Astrocyte of the spinal cord (primary cell): ENCODE data around the gene VCX3A.

ENCODE experiments used
- DNase-seq: peaks from one replicate; pipeline ENCODE4 v3.0.0; 2011; ENCODE audit warnings: low read depth, low spot score
- H3K4me3 ChIP-seq: 2 replicates; pipeline ENCODE4 v1.5.1; 2011; ENCODE audit warnings: low read depth, mild to moderate bottlenecking, low read length, moderate library complexity
- CTCF ChIP-seq: IDR thresholded peaks from 2 replicates; pipeline ENCODE4 v1.5.1; 2012; ENCODE audit warnings: low read depth, mild to moderate bottlenecking, low read length, inconsistent platforms
- in situ Hi-C: cut with HindIII; loops from 2 replicates; pipeline ENCODE4 v1.10.0; 2017; ENCODE audit warnings: low sequenced_read_pairs

VCX3A gene

DNA sequence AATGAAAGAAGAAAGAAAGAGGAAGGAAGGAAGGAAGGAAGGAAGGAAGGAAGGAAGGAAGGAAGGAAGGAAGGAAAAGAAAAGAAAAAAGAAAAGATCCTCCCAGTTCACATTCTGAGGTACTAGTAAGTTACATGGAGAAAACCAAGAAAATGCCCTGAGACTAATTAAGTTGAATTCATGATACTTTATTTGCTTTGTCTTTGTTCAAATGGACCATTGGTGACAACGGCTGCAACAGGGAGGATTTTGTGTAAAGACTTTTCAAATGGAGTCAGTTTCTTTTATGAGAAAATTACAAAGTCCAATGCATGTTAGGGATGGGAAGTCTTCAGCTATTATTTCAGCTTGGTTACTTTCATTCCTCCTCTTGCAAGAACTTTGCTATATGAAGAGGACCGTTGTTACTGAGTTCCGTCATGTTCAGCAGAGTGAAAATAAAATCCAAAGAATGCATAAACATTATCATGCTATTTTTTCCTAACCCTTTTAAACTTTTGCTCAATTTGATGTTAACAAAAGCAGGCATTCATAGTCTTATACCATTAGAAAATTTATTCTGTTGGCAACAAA is 8.3 kb downstream of the VCX3A start:
- no peak for TF ChIP-seq CTCF
- DNase-seq = no peak
- in situ Hi-C loops = no loop called here
- H3K4me3 ChIP-seq = no peak overlapping the region

- no peak for DNase-seq
- no peak overlapping the region for H3K4me3 ChIP-seq
- TF ChIP-seq CTCF = no peak
- in situ Hi-C loops = no loop called here
Observed at GRCh38 chrX:6517376-6517775, 17.5 kb downstream of the VCX3A start.

DNA sequence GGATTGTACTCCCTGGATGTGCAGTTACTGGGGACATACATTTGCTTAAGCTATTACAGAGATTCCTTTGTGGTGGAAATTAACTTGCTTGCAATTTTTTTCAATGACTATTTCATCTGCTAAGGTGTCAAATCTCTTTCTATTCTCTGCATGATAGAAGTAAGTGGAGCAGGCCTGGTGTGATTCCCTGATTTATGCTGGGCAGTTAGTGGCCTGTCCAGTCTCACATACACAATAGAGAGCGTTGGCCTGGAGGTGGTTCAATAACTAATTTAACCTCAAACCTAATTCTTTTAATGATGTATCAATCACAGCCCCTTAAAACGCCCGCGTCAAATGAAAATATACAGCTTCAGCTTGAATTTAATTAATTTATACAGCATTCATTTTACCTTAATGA is 28.5 kb downstream of the VCX3A start:
- H3K4me3 ChIP-seq = no peak overlapping the region
- DNase-seq = no peak
- in situ Hi-C loops = no loop called here
- TF ChIP-seq CTCF = no peak

GRCh38 chrX:6505960-6506359 is 29.0 kb downstream of the VCX3A start:
- no peak for DNase-seq
- no peak for TF ChIP-seq CTCF
- H3K4me3 ChIP-seq = no peak overlapping the region
- in situ Hi-C loops = no loop called here

- H3K4me3 ChIP-seq = no peak overlapping the region
- TF ChIP-seq CTCF = no peak
- in situ Hi-C loops = no loop called here
- no peak for DNase-seq
Observed at GRCh38 chrX:6500719-6501118, 34.2 kb downstream of the VCX3A start.

GRCh38 chrX:6498324-6498723 is 36.6 kb downstream of the VCX3A start:
- no peak for TF ChIP-seq CTCF
- in situ Hi-C loops = no loop called here

More at GRCh38 chrX:6498324-6498723, 36.6 kb downstream of the VCX3A start:
- no peak for DNase-seq
- H3K4me3 ChIP-seq = no peak overlapping the region
